GM18868 (cell line): ENCODE data around the gene PPP2R5C.
"Not testable (repeated sequence)": the region's sequence is repeated elsewhere in the genome, so short reads cannot be mapped to it uniquely, and the experiment has no call there.

Experiments used
- ATAC-seq: cut with Tn5 transposase; IDR thresholded peaks from one replicate; pipeline ENCODE4 v1.9.1; 2021; ENCODE audit warnings: mild to moderate bottlenecking, moderate library complexity; ENCODE audit not compliant: unreplicated experiment

The PPP2R5C gene

GRCh38 chr14:101780390-101780789 is 18.9 kb downstream of the PPP2R5C start:
- no peak for ATAC-seq

GRCh38 chr14:101780887-101781239 is 19.4 kb downstream of the PPP2R5C start:
- no peak for ATAC-seq

GRCh38 chr14:101781240-101782061 is 19.9 kb downstream of the PPP2R5C start:
- ATAC-seq: no peak

- no peak for ATAC-seq
Measured at GRCh38 chr14:101783260-101784016, 21.9 kb downstream of the PPP2R5C start.

GRCh38 chr14:101784631-101785030 is 23.1 kb downstream of the PPP2R5C start:
- no peak for ATAC-seq

- no peak for ATAC-seq
Measured at GRCh38 chr14:101788016-101788635, 26.6 kb downstream of the PPP2R5C start.

- no peak for ATAC-seq
Measured at GRCh38 chr14:101789222-101789621, 27.7 kb downstream of the PPP2R5C start.

- no peak for ATAC-seq
Measured at GRCh38 chr14:101790232-101790631, 28.7 kb downstream of the PPP2R5C start.

- ATAC-seq: peak; percentile 49
Measured at GRCh38 chr14:101791919-101792572, 30.5 kb downstream of the PPP2R5C start.

- no peak for ATAC-seq
Measured at GRCh38 chr14:101796016-101796415, 34.5 kb downstream of the PPP2R5C start.

- ATAC-seq: no peak
Measured at GRCh38 chr14:101796479-101796878, 35.0 kb downstream of the PPP2R5C start.

- ATAC-seq: no peak
Measured at GRCh38 chr14:101797856-101798255, 36.3 kb downstream of the PPP2R5C start.

GRCh38 chr14:101804373-101804772 is 42.9 kb downstream of the PPP2R5C start:
- ATAC-seq: not testable (repeated sequence)

GRCh38 chr14:101806252-101806651 is 44.7 kb downstream of the PPP2R5C start:
- not testable (repeated sequence) for ATAC-seq

- ATAC-seq: no peak
Measured at GRCh38 chr14:101808020-101808641, 46.6 kb downstream of the PPP2R5C start.

- ATAC-seq: no peak
Measured at GRCh38 chr14:101808894-101809670, 47.6 kb downstream of the PPP2R5C start.

GRCh38 chr14:101809671-101810514 is 48.4 kb downstream of the PPP2R5C start:
- peak; percentile 89 for ATAC-seq

GRCh38 chr14:101810897-101811621 is 49.5 kb downstream of the PPP2R5C start:
- no peak for ATAC-seq
